Embryonic facial prominence (tissue), 1 donor: Measurements from ENCODE around the gene MCHR1.

Experiments used
- DNase-seq: peaks from one replicate; pipeline ENCODE4 v3.0.0-alpha.2; 2016; ENCODE audit errors: extremely low spot score

The MCHR1 gene

GRCh38 chr22:40726514-40726913, 47.2 kb downstream of the MCHR1 start:
- DNase-seq = no peak

GRCh38 chr22:40727070-40727963, 48.0 kb downstream of the MCHR1 start:
- no peak for DNase-seq

- no peak for DNase-seq
Measured at GRCh38 chr22:40727964-40728615, 48.8 kb downstream of the MCHR1 start.

- no peak for DNase-seq
Measured at GRCh38 chr22:40728731-40729189, 49.5 kb downstream of the MCHR1 start.

GRCh38 chr22:40729284-40729683, 50.0 kb downstream of the MCHR1 start:
- no peak for DNase-seq
